ENCODE data around the gene BMI1.

The BMI1 gene

DNA sequence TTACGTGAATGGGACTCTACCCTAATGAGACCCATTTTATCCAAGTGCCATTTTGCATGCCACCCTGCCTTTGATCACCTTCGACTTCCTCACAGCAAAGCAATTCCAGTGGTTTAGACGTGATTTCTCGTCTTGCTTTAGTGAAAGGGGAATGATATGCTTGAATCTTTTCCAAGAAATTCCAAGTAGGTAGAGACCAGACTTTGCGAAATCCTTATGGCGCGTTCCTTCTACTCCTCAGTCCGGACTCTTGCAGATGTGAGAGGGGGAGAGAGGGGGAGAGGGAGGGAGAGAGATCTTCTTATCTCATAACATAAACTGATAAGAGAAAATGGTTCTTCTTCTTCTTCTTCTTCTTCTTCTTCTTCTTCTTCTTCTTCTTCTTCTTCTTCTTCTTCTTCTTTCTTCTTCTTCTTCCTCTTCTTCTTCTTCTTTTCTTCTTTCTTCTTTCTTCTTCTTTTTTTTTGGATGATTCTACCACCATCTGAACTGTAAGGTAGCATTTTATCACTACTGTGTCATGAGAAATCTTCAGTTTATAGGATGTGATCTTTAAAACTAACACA is 25.3 kb downstream of the BMI1 start:
- no peak for TF ChIP-seq EZH2phosphoT487 (IDR thresholded peaks at IDR 0.05; ENCODE audit: borderline replicate concordance, low read length)
- TF ChIP-seq, protein P1, sequence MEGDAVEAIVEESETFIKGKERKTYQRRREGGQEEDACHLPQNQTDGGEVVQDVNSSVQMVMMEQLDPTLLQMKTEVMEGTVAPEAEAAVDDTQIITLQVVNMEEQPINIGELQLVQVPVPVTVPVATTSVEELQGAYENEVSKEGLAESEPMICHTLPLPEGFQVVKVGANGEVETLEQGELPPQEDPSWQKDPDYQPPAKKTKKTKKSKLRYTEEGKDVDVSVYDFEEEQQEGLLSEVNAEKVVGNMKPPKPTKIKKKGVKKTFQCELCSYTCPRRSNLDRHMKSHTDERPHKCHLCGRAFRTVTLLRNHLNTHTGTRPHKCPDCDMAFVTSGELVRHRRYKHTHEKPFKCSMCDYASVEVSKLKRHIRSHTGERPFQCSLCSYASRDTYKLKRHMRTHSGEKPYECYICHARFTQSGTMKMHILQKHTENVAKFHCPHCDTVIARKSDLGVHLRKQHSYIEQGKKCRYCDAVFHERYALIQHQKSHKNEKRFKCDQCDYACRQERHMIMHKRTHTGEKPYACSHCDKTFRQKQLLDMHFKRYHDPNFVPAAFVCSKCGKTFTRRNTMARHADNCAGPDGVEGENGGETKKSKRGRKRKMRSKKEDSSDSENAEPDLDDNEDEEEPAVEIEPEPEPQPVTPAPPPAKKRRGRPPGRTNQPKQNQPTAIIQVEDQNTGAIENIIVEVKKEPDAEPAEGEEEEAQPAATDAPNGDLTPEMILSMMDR (IDR thresholded peaks at IDR 0.05; ENCODE audit: low read depth, low read length, poor library complexity, severe bottlenecking) = no peak
- H3K4me2 ChIP-seq (ENCODE audit: low read length) = no peak overlapping the region
- H3K27me3 ChIP-seq (ENCODE audit: control insufficient read depth, low read length) = peaks cover 33% of the 10 kb centered on the region
- H3K27ac ChIP-seq (ENCODE audit: low read depth, low read length) = no peak overlapping the region
- no peaks in the 10 kb centered on the region for H4K20me1 ChIP-seq (ENCODE audit: control insufficient read depth, insufficient read depth, low read depth, low read length)
- no peaks in the 10 kb centered on the region for H3K9me3 ChIP-seq (ENCODE audit: control insufficient read depth, insufficient read depth, low read length)
- peaks cover 16% of the 10 kb centered on the region; the same call in 1 of the 2 replicates for H3F3A ChIP-seq (ENCODE audit: control insufficient read depth, insufficient read depth)
- H3K4me1 ChIP-seq (ENCODE audit: control insufficient read depth, low read length) = peaks cover 42% of the 10 kb centered on the region
- no peaks in the 10 kb centered on the region for H3K9me2 ChIP-seq (replicated peaks; ENCODE audit: control insufficient read depth, low read length)
- H3K4me3 ChIP-seq (ENCODE audit: low read length) = no peak overlapping the region
- no peaks in the 10 kb centered on the region for H3K36me3 ChIP-seq (ENCODE audit: control insufficient read depth, low read length)
- H3K79me2 ChIP-seq (ENCODE audit: control insufficient read depth, low read length) = no peaks in the 10 kb centered on the region

DNA sequence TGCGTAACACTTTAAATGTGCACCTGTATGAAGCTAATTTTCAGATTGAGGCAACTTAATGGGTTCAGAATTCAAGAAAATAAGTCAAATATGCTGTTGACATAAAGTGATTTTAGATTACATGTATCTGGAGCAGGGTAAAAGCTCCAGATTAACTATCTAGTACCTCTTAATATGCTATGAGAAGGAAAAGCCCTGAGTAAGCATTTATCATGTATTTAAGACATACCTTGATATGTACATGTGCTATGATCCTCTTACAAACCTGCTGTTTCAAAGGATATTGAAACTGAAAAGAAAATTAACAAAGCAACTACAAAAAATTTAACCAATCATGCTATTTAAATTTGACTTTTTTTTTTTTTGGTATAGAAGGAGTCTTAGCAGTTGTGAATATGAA is 28.9 kb downstream of the BMI1 start:
- TF ChIP-seq EZH2phosphoT487 (IDR thresholded peaks at IDR 0.05; ENCODE audit: borderline replicate concordance, low read length) = no peak
- TF ChIP-seq, protein P1 (IDR thresholded peaks at IDR 0.05; ENCODE audit: low read depth, low read length, poor library complexity, severe bottlenecking) = no peak
- Histone ChIP-seq H3K27me3 (ENCODE audit: control insufficient read depth, low read length) (peaks cover 15% of the 10 kb centered on the region), H3K79me2 (ENCODE audit: control insufficient read depth, low read length) (no peaks in the 10 kb centered on the region)

DNA sequence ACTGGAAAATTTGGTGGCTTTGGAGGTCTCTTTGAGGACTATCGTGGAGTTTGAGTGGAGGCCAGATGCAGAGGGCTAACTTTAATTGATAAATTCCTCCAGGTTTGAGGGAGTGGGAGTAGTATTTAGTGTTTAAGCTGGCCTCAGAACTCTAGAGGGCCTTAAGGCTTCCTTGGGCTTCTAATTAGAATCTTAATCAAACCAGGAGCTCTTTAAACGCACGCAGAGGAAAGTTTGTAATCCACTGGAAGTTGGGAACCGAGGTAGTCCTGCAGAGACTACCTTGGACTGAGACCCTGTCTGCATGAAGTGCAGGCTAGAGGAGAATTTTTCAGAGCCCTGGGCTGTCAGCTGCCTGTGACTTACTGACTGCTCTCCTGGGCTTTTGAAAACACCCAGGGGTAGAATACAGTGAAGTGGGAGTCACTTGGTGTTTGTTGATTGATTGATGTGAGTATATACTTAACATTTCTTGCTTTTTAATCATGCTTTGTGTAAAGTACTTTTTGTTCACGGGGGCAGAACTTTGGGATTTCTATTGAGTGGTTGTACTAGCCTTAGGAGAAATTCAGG is 30.3 kb downstream of the BMI1 start:
- Histone ChIP-seq H3K4me2 (ENCODE audit: low read length) (no peak overlapping the region), H3F3A (ENCODE audit: control insufficient read depth, insufficient read depth) (no peaks in the 10 kb centered on the region), H3K4me1 (ENCODE audit: control insufficient read depth, low read length) (no peaks in the 10 kb centered on the region), H3K79me2 (ENCODE audit: control insufficient read depth, low read length) (no peaks in the 10 kb centered on the region), H3K36me3 (ENCODE audit: control insufficient read depth, low read length) (no peaks in the 10 kb centered on the region), H3K9me3 (ENCODE audit: control insufficient read depth, insufficient read depth, low read length) (no peaks in the 10 kb centered on the region), H3K4me3 (ENCODE audit: low read length) (no peak overlapping the region), H3K27ac (ENCODE audit: low read depth, low read length) (no peak overlapping the region), H3K27me3 (ENCODE audit: control insufficient read depth, low read length) (0 out of 2 replicates have a peak, but pooled peaks cover 4% of the 10 kb centered on the region), H3K9me2 (replicated peaks; ENCODE audit: control insufficient read depth, low read length) (no peaks in the 10 kb centered on the region), H4K20me1 (ENCODE audit: control insufficient read depth, insufficient read depth, low read depth, low read length) (no peaks in the 10 kb centered on the region)
- TF ChIP-seq EZH2phosphoT487 (IDR thresholded peaks at IDR 0.05; ENCODE audit: borderline replicate concordance, low read length) = no peak
- TF ChIP-seq, protein P1 (IDR thresholded peaks at IDR 0.05; ENCODE audit: low read depth, low read length, poor library complexity, severe bottlenecking) = no peak

More for the DNA sequence above, 28.9 kb downstream of the BMI1 start:
- Histone ChIP-seq H4K20me1 (ENCODE audit: control insufficient read depth, insufficient read depth, low read depth, low read length) (no peaks in the 10 kb centered on the region), H3K4me1 (ENCODE audit: control insufficient read depth, low read length) (peaks cover 6% of the 10 kb centered on the region), H3K4me2 (ENCODE audit: low read length) (no peak overlapping the region), H3K9me2 (replicated peaks; ENCODE audit: control insufficient read depth, low read length) (no peaks in the 10 kb centered on the region), H3K27ac (ENCODE audit: low read depth, low read length) (no peak overlapping the region), H3K9me3 (ENCODE audit: control insufficient read depth, insufficient read depth, low read length) (no peaks in the 10 kb centered on the region), H3F3A (ENCODE audit: control insufficient read depth, insufficient read depth) (no peaks in the 10 kb centered on the region), H3K36me3 (ENCODE audit: control insufficient read depth, low read length) (no peaks in the 10 kb centered on the region), H3K4me3 (ENCODE audit: low read length) (no peak overlapping the region)
